ENCODE data around the gene TNIP1. TPM values are rescaled to one million over a fixed set of nuclear protein-coding genes. Genes with fewer than 3 reads are reported as not detected.

TNIP1 gene
- total RNA-seq, 4 donors from 2014 or later = 74.4 to 115 (median 94.7) TPM

DNA sequence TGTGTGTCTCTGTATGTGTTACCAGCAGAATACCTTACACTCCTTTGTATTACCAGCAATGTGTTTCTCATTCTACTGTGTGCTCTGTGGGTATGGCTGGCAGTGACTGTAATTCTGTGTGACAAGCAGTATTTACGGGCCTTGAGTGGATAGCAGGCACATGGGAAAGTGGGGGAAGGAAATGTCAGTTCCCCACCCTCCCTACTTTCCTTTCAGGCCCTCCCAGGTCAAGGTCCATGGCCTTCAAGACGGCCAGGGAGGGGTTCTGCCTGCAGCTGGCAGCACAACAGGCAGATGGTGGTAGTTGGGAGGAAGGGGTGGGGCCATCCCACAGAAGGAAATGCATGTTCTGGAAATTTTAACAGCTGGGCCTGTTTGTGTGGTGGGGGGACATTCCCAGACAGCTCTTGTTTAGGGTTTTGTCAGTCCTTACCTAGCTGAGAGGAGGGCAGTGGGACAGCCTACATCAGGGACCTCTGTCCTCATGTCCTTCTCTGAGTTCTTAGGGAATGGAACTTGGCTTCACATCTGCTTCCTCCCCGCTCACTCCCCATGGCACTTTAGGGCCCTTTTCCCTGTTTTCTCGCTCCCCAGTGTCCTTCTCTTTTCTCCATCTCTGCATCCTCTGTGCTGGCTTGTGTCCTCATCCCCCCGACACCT, 14.6 kb upstream of the TNIP1 start:
- no peak for TF ChIP-seq POLR2A (IDR thresholded peaks at IDR 0.05)
- TF ChIP-seq, protein P1, sequence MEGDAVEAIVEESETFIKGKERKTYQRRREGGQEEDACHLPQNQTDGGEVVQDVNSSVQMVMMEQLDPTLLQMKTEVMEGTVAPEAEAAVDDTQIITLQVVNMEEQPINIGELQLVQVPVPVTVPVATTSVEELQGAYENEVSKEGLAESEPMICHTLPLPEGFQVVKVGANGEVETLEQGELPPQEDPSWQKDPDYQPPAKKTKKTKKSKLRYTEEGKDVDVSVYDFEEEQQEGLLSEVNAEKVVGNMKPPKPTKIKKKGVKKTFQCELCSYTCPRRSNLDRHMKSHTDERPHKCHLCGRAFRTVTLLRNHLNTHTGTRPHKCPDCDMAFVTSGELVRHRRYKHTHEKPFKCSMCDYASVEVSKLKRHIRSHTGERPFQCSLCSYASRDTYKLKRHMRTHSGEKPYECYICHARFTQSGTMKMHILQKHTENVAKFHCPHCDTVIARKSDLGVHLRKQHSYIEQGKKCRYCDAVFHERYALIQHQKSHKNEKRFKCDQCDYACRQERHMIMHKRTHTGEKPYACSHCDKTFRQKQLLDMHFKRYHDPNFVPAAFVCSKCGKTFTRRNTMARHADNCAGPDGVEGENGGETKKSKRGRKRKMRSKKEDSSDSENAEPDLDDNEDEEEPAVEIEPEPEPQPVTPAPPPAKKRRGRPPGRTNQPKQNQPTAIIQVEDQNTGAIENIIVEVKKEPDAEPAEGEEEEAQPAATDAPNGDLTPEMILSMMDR (IDR thresholded peaks at IDR 0.05) = no peak
- Histone ChIP-seq H3K4me1 (peaks cover 45 to 75% of the 10 kb centered on the region in 2 donors), H3K27me3 (no peaks in the 10 kb centered on the region), H3K4me3 (replicated peaks in 1 of 3) (no peak overlapping the region), H3K9me3 (no peaks in the 10 kb centered on the region), H3K27ac (peak overlapping the region in 2 of 3 donors; percentile 26 to 41), H3K36me3 (no peaks in the 10 kb centered on the region)
- WGBS, 2 donors = 50% methylated on average over 5 of the region's 5 CpGs
- intact Hi-C loops (cut with DNase I) = no loop called here
- DNase-seq = peak; percentile 51 to 56

DNA sequence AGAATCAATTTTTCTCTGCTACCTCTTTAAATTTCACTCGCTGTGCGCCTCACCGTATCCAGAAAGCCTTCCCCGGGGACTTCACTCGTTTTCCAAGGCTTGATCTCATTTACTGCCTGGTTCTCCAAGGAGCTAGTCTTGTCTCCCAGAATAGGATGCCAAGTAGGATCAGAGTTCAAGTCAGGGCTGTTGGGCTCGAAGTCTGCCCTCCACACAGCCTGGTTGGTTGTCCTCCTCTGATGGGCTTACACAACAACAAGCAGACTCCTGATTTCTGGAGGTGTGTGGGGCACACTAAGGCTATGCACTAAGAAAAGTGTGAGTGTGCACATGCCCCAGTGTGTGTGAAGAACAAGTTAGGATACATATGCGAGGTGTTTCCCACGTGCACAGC, 14.0 kb upstream of the TNIP1 start:
- intact Hi-C loops (cut with DNase I) = no loop called here
- no peak overlapping the region for H3K4me3 ChIP-seq (replicated peaks in 1 of 3)
- no peak for DNase-seq
- H3K36me3 ChIP-seq = no peaks in the 10 kb centered on the region
- peaks cover 38 to 69% of the 10 kb centered on the region in 2 donors for H3K4me1 ChIP-seq
- peak overlapping the region in 2 of 3 donors; percentile 41 to 73 for H3K27ac ChIP-seq
- no peaks in the 10 kb centered on the region for H3K27me3 ChIP-seq
- TF ChIP-seq, protein P1 (IDR thresholded peaks at IDR 0.05) = no peak
- no peak for TF ChIP-seq POLR2A (IDR thresholded peaks at IDR 0.05)
- 49 to 51% methylated on average over 8 of the region's 8 CpGs for WGBS, 2 donors
- H3K9me3 ChIP-seq = no peaks in the 10 kb centered on the region

DNA sequence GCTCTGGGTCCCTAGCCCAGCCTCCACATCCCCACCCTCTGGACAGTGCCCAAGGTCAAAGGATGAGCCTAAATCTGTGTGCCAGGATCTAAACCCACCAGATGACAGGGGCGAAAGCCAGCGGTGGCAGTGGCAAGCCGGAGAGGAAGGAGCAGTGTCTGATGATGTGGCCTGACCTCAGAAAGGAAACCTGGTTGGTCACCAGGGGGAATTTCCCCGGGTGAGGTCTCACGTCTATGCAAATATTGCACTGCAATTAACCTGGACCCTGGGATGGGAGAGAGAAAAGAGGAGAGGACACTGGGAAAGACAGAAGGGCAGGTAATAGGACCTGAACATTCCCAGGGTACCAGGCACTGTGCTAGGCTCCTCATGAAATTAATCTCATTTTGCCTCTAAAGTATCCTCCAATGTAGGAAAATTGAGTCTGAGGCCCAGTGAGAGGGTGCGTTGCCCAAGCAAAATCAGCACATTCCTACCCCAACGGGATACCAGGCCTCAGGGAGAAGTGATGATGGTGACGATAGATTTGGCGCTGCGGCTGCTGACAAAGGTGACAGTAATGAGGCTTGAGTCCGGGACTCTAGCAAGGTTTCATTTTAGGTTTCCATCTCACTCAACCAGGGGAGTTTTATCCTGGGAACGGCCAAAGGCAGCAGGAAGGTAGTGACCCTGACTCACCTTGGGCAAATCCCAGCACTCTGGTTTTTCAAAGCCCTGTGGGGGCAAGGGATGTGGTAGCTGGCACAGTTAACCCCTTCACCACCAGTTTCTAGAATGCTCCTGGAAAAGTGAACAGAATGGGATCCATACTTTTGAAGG, 13.4 kb upstream of the TNIP1 start:
- Histone ChIP-seq H3K4me3 (replicated peaks in 1 of 3) (no peak overlapping the region), H3K27me3 (no peaks in the 10 kb centered on the region), H3K9me3 (no peaks in the 10 kb centered on the region), H3K27ac (peak overlapping the region; percentile 24 to 73 (median 48)), H3K36me3 (no peaks in the 10 kb centered on the region), H3K4me1 (peaks cover 32 to 63% of the 10 kb centered on the region in 2 donors)
- no peak for TF ChIP-seq POLR2A (IDR thresholded peaks at IDR 0.05)
- TF ChIP-seq, protein P1 (IDR thresholded peaks at IDR 0.05) = no peak
- intact Hi-C loops (cut with DNase I) = no loop called here
- no peak for DNase-seq
- WGBS, 2 donors = 62 to 67% methylated on average over 12 of the region's 12 CpGs

DNA sequence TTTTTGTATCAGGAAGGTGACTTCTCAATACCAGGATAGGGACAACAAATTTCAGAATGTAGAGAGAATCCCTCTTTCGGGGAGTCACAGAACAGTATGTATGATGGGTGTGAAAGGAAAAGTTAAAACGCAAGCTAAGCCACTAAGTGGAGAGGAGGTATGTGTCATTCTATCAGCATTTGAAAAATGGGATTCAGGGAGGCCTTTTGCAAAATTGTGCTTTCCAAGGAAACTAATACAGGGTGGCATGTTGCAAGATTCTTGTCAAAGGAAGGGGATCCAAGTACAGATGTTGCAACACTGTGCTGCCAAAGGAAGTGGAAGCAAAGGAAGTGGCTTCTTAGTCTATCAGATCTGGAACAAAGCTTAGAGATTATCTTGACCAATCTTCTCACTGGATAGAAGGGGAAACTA, 12.6 kb upstream of the TNIP1 start:
- H3K4me3 ChIP-seq (replicated peaks in 1 of 3) = no peak overlapping the region
- TF ChIP-seq, protein P1 (IDR thresholded peaks at IDR 0.05) = no peak
- TF ChIP-seq POLR2A (IDR thresholded peaks at IDR 0.05) = no peak
- no peaks in the 10 kb centered on the region for H3K27me3 ChIP-seq
- DNase-seq = no peak
- peaks cover 25 to 55% of the 10 kb centered on the region in 2 donors for H3K4me1 ChIP-seq
- WGBS, 2 donors = 41 to 67% methylated on average over 2 of the region's 2 CpGs
- H3K9me3 ChIP-seq = no peaks in the 10 kb centered on the region
- H3K36me3 ChIP-seq = no peaks in the 10 kb centered on the region
- intact Hi-C loops (cut with DNase I) = no loop called here
- peak overlapping the region in 2 of 3 donors; percentile 48 to 73 for H3K27ac ChIP-seq

DNA sequence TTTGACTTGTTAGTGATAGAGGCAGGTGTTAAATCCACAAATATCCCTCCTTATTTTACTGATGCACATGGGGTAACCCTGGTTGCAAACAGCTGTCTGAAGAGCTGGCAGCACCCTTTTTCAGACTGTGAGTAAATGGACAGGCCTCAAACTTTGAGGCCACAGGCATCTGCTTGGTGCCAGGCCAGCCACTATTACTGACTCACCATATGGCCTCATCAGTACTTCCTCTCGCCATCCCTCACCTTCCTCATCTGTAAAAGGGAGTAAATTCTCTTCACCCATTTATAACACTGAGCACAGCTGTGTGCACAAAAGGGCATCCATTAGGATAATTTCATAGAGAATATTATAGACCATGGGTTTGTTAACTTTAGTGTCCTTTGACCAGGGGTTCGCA, 11.9 kb upstream of the TNIP1 start:
- H3K4me3 ChIP-seq (replicated peaks in 1 of 3) = no peak overlapping the region
- no peaks in the 10 kb centered on the region for H3K36me3 ChIP-seq
- WGBS, 2 donors = 79 to 98% methylated on average over 2 of the region's 2 CpGs
- TF ChIP-seq POLR2A (IDR thresholded peaks at IDR 0.05) = no peak
- TF ChIP-seq, protein P1 (IDR thresholded peaks at IDR 0.05) = no peak
- peak overlapping the region in 1 of 3 donors; percentile 73 for H3K27ac ChIP-seq
- H3K4me1 ChIP-seq = peaks cover 18 to 48% of the 10 kb centered on the region in 2 donors
- intact Hi-C loops (cut with DNase I) = no loop called here
- no peaks in the 10 kb centered on the region for H3K9me3 ChIP-seq
- H3K27me3 ChIP-seq = no peaks in the 10 kb centered on the region
- DNase-seq = no peak

All from thyroid gland (tissue), 4 donors.